Hematopoietic multipotent progenitor cell (in vitro differentiated cells): Measurements from ENCODE around the gene PRICKLE4. TPM values are rescaled to one million over a fixed set of nuclear protein-coding genes. Genes with fewer than 3 reads are reported as not detected.
A peak's percentile ranks its signal among the peaks of the same experiment; 100 is the strongest.
"Not testable (repeated sequence)": the region's sequence is repeated elsewhere in the genome, so short reads cannot be mapped to it uniquely, and the experiment has no call there.

Experiments used
- DNase-seq, 3 donors: peaks; one replicate each; pipeline ENCODE4 v3.0.0-alpha.2; 2011 to 2015; ENCODE audit warnings: low read depth in 2 of 3, low spot score in 2 of 3
- total RNA-seq: library from RNA; depleted of rRNA; stranded (reverse); fragments of >200 nt; gene quantifications from one replicate; pipeline ENCODE4 v1.2.3, GENCODE V29; 2012

The PRICKLE4 gene
- total RNA-seq, 1 donor = 4.6 TPM

- DNase-seq = no peak
Measured at GRCh38 chr6:41791305-41791704, 10.7 kb downstream of the PRICKLE4 start.

- DNase-seq = no peak
Measured at GRCh38 chr6:41791984-41792383, 11.4 kb downstream of the PRICKLE4 start.

DNA sequence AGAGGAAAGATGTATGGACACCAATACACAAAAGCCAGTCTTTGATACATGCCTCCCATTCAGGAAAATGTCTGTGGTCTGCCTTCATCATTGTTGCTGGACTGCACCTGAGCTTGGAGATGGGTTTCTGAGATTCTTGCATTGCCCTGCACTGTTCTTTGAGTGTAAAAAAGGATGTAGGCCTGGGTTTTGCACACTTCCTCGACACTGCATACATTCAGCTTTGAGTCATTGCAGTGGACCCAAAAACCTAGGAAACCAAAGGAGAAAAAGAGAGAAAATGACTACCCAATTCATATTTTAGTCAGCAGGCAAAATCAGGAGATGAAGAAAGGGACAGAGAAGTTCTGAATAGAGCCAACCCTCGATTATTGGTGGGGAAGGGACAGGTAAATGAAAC, 15.9 kb downstream of the PRICKLE4 start:
- DNase-seq = no peak

DNA sequence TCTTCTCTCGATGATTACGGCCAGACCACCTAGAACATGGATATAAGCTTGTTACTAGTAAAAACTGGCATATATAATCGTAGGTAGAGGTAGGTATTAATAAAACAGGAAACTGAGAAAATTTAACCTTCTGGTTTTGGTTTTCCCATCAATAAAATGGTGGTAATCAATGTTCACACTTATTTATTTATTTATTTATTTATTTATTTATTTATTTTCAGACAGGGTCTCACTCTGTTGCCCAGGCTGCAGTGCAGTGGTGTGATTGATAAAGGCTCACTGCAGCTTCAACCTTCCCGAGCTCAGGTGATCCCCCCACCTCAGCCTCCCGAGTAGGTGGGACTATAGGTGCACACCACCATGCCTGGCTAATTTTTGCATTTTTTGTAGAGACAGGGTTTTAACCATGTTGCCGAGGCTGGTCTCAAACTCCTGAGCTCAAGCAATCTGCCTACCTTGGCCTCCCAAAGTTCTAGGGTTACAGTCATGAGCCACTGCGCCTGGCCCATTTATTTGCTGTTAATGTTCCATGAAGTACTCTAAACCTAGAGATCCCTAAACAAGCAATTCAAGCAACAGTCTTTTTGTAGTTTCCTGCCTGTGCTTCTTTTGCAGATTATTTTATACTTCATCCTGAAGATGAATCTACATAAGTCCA, 18.4 kb downstream of the PRICKLE4 start:
- no peak for DNase-seq

DNA sequence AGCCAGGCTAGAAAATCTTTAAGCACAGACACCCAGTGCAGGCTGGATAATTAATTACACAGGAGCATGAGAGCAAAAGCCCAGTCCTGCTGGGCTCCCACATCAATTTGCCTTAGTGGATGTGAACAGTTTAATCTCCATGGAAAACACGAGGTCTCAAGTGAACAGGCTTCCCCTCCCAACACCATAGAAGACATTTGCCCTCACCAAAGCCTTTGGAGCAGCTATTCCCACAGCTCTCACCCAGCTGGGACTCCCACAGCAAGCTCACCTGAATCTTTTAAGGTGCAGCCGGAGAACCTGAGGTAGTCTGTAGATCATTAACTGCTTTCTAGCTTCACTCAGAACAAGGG, 19.0 kb downstream of the PRICKLE4 start:
- no peak for DNase-seq

- DNase-seq = peak in 1 of 3 donors; percentile 32
Measured at GRCh38 chr6:41801380-41801779, 20.8 kb downstream of the PRICKLE4 start.

DNA sequence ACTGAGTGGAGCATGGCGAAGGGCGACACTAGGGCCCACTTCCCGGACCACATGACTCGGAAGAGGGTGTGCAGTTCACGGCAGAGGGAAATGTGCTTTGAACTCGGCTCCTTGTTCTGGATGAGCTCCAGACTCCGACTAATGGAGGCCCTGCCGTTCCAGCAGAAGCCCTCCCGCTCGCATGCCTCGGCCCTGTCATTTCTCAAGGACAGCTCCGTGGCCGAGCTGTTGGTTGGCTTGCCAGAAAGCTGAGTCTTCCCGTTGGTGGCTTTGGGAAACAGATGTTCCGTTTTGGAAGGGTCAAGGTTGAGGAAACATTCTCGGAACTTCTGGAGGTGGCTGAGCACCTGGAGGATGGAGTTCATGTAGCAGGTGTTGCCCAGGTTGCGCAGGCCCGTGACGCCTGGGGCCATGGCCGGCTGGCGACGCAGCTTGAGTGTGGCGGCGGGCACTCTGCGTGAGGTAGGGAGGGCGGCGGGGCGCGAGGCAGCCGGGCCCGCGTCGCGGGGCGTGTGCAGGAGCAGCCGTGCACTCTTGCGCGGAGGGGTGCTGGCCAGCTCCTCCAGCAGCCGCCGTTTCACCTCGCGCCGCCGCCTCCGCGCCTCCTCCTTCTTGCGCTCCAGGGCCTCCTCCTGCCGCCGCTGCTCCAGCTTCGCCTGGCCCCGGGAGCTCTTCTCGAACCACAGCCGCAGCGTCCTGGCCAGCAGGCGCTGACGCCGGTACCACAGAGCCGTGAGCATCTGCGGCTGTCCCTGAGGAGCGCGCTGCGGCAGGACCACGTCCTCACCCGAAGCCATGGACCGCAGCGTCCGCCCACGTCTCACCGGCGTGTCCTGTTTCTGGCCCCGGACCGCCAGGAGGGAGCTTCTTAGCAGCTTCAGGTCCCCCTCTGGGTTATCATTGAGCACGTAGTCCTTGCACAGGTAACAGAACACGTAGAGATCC, 25.5 kb downstream of the PRICKLE4 start:
- no peak for DNase-seq

DNA sequence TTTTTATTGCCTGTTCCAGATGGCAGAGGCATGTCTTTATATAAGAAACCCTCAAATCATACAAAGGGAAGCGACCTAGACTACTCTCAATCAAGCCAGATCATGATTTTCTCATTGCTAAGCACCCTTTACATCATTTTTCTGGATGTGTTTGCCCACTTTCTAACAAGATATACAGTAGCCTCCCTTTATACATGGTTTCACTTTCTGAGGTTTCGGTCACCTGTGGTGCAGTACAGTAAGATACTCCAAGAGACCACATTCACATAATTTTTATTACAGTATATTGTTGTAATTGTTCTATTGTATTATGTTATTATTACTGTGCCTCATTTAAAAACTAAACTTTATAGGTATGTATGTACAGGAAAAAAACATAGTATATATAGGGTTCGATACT, 30.5 kb downstream of the PRICKLE4 start:
- no peak for DNase-seq

DNA sequence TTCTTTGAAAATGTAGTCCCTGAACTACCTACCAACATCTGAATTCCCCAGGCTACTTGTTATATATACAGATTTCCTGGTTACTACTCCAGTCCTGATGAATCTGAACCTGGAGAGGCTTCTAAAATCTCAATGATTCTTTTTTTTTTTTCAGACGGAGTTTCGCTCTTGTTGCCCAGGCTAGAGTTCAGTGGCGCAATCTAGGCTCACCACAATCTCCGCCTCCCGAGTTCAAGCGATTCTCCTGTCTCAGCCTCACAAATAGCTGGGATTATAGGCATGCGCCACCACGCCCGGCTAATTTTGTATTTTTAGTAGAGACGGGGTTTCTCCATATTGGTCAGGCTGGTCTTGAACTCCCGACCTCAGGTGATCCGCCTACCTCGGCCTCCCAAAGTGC, 31.4 kb downstream of the PRICKLE4 start:
- DNase-seq = not testable (repeated sequence)

DNA sequence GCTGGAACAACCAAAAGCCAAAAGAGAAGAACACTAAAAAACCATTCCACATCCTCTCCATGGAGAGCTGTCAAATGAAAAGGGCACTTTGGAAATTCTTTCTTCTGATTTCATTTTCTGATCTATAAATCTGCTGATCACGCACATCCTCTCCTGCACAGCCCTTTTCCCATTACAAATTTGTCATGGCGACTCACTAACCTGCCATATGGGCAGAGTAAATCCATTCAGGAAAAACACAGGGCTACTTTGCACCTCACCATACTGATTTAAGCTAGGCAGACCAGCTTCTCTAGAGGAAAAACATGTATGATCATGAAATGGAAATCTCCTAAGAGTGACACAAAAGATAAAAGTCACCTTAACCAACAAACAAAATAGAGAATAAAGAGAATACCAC, 32.9 kb downstream of the PRICKLE4 start:
- no peak for DNase-seq

- DNase-seq = no peak
Measured at GRCh38 chr6:41813956-41814355, 33.4 kb downstream of the PRICKLE4 start.

GRCh38 chr6:41814629-41815028, 34.0 kb downstream of the PRICKLE4 start:
- DNase-seq = no peak

GRCh38 chr6:41815587-41815986, 35.0 kb downstream of the PRICKLE4 start:
- no peak for DNase-seq

GRCh38 chr6:41818271-41819054, 37.9 kb downstream of the PRICKLE4 start:
- no peak for DNase-seq

DNA sequence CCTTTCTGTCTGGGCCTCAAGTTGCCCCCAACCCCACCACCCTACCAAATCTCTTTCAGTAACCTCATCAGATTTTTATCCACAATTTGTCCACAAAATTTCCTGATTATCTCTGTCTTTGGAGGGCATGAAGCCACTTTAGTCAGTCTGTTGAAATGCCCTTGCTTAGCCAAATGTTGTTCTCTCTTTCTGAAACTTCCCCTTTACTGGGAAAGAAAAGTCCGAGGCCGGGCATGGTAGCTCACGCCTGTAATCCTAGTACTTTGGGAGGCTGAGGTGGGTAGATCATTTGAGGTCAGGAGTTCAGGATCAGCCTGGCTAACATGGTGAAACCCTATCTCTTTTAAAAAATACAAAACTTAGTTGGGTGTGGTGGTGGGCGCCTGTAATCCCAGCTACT, 40.7 kb downstream of the PRICKLE4 start:
- DNase-seq = no peak

GRCh38 chr6:41822021-41822420, 41.4 kb downstream of the PRICKLE4 start:
- no peak for DNase-seq

DNA sequence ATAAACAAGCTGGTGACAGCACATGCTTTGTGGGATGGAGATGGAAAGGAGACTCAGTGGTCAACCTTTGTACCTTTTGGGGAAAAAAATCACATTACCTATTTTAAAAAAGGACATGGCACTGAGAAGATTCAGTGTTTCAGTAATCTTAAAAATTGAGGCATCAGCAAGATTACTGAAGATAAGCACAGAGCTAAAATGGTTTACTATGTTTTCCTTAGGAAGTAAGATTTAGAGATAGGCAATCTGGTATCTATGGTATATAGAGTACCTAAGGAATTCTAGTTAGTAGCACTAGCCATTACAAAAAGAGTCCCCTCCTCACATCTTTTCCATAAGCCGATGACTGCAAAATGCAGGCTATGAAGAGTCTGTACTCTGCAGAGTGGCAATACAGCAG, 42.6 kb downstream of the PRICKLE4 start:
- no peak for DNase-seq

DNA sequence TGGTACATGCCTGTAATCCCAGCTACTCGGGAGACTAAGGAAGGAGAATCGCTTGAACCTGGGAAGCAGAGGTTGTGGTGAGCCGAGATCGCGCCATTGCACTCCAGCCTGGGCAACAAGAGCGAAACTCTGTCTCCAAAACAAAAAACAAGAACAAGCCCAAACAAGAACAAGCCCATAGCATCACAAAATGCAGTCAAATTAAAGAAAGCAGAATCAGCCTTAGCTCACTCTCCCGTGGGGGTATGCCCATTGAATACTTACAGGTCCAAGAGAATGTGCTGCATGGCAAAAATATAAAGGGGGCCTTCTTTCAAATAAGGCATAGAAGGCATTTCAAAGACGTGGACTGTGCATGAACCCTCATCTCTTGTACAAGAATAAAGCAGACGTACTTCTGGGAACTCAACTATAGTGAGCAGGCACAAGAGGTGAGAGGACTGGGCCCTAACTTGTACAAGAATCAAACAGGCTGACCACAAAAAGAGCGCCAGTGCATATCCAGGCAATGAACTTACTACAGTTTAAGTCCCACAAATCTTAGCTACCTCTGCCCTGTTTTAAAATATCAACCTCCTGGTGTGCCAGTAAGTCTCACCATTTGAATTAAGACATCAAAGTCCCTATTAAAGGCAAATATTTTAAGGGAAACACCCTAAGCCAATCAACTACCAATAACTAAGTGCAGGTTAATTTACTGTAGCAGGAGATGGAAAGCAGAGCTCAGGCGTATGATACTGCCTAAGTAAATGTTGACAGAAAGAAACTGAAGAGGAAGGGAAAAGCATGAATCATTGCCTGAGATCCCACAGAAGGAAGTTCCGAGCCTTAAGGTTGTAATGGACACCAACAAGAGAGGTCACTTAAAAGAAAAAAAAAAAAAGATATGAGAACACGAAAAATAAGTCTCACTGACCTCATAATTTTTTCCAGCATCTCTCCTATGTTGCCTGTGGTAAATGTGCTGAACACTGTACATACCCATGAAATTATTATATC, 44.3 kb downstream of the PRICKLE4 start:
- DNase-seq = no peak

- no peak for DNase-seq
Measured at GRCh38 chr6:41826343-41827022, 45.9 kb downstream of the PRICKLE4 start.

- no peak for DNase-seq
Measured at GRCh38 chr6:41832263-41832662, 51.7 kb downstream of the PRICKLE4 start.
